Activated CD8-positive, alpha-beta T cell treated with anti-CD3 and anti-CD28 coated beads for 36 hours (primary cell): Measurements from ENCODE around the gene GABPB1. TPM values are rescaled to one million over a fixed set of nuclear protein-coding genes. Genes with fewer than 3 reads are reported as not detected.

Source experiments
- ATAC-seq: fragments of 200-7000 bp; cut with Tn5 transposase; one replicate; pipeline ENCODE4 v1.10.0; 2021; ENCODE audit warnings: mild to moderate bottlenecking, moderate library complexity
- CTCF ChIA-PET: fragments of 350-600 bp; sonication (Branson Sonifier 250); formaldehyde crosslinking; loops from one replicate; lab custom pipeline; 2021; ENCODE audit warnings: antibody characterized with exemption; lab: Charles Lee
- POLR2A ChIA-PET: fragments of 350-600 bp; sonication (Branson Sonifier 250); formaldehyde crosslinking; loops from one replicate; lab custom pipeline; 2021; ENCODE audit warnings: antibody characterized with exemption; lab: Charles Lee
- DNase-seq: peaks from one replicate; pipeline ENCODE4 v3.0.0-alpha.2; 2020
- H3K27ac Mint-ChIP-seq: one replicate; pipeline ENCODE4 v1.8.0; 2021; ENCODE audit warnings: mild to moderate bottlenecking, mixed read lengths
- H3K27me3 Mint-ChIP-seq: one replicate; pipeline ENCODE4 v1.8.0; 2021; ENCODE audit warnings: mixed read lengths
- H3K36me3 Mint-ChIP-seq: one replicate; pipeline ENCODE4 v1.8.0; 2021; ENCODE audit warnings: low read depth, mixed read lengths
- H3K4me1 Mint-ChIP-seq: one replicate; pipeline ENCODE4 v1.8.0; 2021; ENCODE audit warnings: low read depth, mixed read lengths
- H3K4me3 Mint-ChIP-seq: one replicate; pipeline ENCODE4 v1.8.0; 2021; ENCODE audit warnings: mild to moderate bottlenecking, moderate library complexity, mixed read lengths
- H3K9me3 Mint-ChIP-seq: one replicate; pipeline ENCODE4 v1.8.0; 2021; ENCODE audit warnings: mixed read lengths
- intact Hi-C: fragments of 100-400 bp; cut with micrococcal nuclease; formaldehyde crosslinking; loops from one replicate; pipeline ENCODE4 v1.10.0; 2022
- total RNA-seq, 2 experiments: library from RNA; stranded (reverse); gene quantifications; one replicate each; pipeline ENCODE4 v1.2.3, GENCODE V29; 2021
- TF ChIP-seq, protein P1 (sequence below): fragments of 200-600 bp; IDR thresholded peaks from one replicate; pipeline ENCODE4 v1.8.0; 2022; ENCODE audit warnings: antibody characterized with exemption, mild to moderate bottlenecking

Gene GABPB1
- total RNA-seq, 2 experiments from 2014 or later = 33.2 to 36.2 TPM

GRCh38 chr15:50233192-50233736, 121.7 kb downstream of the GABPB1 start:
- H3K4me3 Mint-ChIP-seq = no peak overlapping the region
- H3K27ac Mint-ChIP-seq = no peak overlapping the region
- CTCF ChIA-PET = interaction anchor here (0.8 kb wide), 1 partner anchor 83 kb away, joined by 5 read pairs; no protein-coding TSS in a partner anchor
- no peak for DNase-seq
- H3K9me3 Mint-ChIP-seq = no peaks in the 10 kb centered on the region
- intact Hi-C loops = no loop called here
- no peak for ATAC-seq
- POLR2A ChIA-PET = no interaction called here
- H3K36me3 Mint-ChIP-seq = peaks cover 4% of the 10 kb centered on the region
- TF ChIP-seq, protein P1, sequence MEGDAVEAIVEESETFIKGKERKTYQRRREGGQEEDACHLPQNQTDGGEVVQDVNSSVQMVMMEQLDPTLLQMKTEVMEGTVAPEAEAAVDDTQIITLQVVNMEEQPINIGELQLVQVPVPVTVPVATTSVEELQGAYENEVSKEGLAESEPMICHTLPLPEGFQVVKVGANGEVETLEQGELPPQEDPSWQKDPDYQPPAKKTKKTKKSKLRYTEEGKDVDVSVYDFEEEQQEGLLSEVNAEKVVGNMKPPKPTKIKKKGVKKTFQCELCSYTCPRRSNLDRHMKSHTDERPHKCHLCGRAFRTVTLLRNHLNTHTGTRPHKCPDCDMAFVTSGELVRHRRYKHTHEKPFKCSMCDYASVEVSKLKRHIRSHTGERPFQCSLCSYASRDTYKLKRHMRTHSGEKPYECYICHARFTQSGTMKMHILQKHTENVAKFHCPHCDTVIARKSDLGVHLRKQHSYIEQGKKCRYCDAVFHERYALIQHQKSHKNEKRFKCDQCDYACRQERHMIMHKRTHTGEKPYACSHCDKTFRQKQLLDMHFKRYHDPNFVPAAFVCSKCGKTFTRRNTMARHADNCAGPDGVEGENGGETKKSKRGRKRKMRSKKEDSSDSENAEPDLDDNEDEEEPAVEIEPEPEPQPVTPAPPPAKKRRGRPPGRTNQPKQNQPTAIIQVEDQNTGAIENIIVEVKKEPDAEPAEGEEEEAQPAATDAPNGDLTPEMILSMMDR = no peak
- no peaks in the 10 kb centered on the region for H3K4me1 Mint-ChIP-seq
- no peaks in the 10 kb centered on the region for H3K27me3 Mint-ChIP-seq

DNA sequence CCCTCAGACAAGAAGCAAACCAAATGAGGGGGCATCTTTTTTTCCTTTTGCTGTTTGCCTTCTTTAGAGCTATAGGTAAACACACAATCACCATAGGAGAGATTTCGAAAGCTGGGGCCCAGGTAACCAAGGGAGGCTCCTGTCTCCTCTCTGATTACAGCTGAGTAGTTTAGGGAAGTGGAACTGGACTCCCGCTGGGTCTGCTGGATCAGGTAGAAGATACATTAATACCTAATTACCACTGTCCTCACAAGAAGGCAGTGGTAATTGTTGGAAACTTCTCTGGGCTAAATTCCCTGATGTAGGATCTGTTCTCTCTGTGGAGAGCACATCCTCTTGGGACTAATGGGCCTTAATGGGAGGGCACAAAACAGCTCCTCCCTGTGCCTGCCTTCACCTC, 122.2 kb downstream of the GABPB1 start:
- TF ChIP-seq, protein P1 = no peak
- POLR2A ChIA-PET = no interaction called here
- H3K27me3 Mint-ChIP-seq = no peaks in the 10 kb centered on the region
- CTCF ChIA-PET = interaction anchor here (0.8 kb wide), 1 partner anchor 83 kb away, joined by 5 read pairs; no protein-coding TSS in a partner anchor
- no peaks in the 10 kb centered on the region for H3K4me1 Mint-ChIP-seq
- intact Hi-C loops = no loop called here
- ATAC-seq = no peak
- no peak overlapping the region for H3K4me3 Mint-ChIP-seq
- no peak for DNase-seq
- no peaks in the 10 kb centered on the region for H3K9me3 Mint-ChIP-seq
- H3K36me3 Mint-ChIP-seq = peaks cover 4% of the 10 kb centered on the region
- H3K27ac Mint-ChIP-seq = no peak overlapping the region

DNA sequence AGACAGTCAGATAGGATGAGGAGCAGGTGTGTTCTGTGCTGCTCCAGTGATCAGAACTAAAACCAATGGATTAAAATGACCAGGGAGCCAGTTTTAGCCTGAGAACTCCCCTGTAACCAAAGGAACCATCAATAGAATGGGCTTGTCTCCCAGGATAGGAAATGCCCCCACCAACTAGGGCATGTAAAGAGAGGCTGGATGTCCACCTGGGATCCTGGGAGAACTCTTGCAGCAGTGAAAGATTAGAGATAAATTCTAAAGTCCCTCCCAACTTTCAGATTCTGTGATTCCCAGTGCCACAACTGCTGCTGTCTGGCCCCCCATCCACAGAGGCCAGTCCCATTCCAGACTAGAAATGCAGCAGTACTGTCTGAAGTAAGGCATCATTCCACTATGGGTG, 123.2 kb downstream of the GABPB1 start:
- CTCF ChIA-PET = no interaction called here
- no peaks in the 10 kb centered on the region for H3K4me1 Mint-ChIP-seq
- H3K27me3 Mint-ChIP-seq = no peaks in the 10 kb centered on the region
- intact Hi-C loops = no loop called here
- peaks cover 4% of the 10 kb centered on the region for H3K36me3 Mint-ChIP-seq
- POLR2A ChIA-PET = no interaction called here
- TF ChIP-seq, protein P1 = no peak
- DNase-seq (no peak), ATAC-seq (no peak)
- no peak overlapping the region for H3K27ac Mint-ChIP-seq
- H3K4me3 Mint-ChIP-seq = no peak overlapping the region
- H3K9me3 Mint-ChIP-seq = no peaks in the 10 kb centered on the region

DNA sequence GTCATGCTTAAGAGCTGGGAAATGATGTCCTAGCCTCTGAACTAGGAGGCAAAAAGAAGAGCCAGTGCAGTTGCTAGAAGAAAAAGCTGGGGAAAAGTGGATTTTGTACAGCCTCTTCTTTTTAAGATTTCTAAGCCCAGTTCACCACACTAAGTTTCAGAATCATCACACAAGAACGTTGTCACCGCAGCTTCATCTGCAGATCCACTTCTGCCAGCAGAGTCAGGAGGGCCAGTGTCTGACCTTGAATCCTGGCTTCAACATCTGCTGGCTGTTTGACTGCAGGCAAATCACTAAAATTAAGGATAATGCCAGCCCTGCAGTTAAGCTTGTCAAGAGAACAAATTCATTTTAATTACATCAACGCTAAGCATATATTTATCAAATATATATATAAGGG, 125.7 kb downstream of the GABPB1 start:
- H3K4me3 Mint-ChIP-seq = no peak overlapping the region
- H3K4me1 Mint-ChIP-seq = no peaks in the 10 kb centered on the region
- H3K9me3 Mint-ChIP-seq = no peaks in the 10 kb centered on the region
- ATAC-seq (no peak), DNase-seq (no peak)
- intact Hi-C loops = no loop called here
- ChIA-PET POLR2A (interaction anchor here (1.0 to 1.4 kb wide), 2 partner anchors 8 to 12 kb away, joined by 3 to 4 read pairs; no protein-coding TSS in a partner anchor), CTCF (interaction anchor here (1.0 kb wide), 1 partner anchor 13 kb away, joined by 3 read pairs; no protein-coding TSS in a partner anchor)
- H3K27me3 Mint-ChIP-seq = no peaks in the 10 kb centered on the region
- H3K36me3 Mint-ChIP-seq = peaks cover 1% of the 10 kb centered on the region
- TF ChIP-seq, protein P1 = no peak
- no peak overlapping the region for H3K27ac Mint-ChIP-seq

GRCh38 chr15:50228866-50229265, 126.1 kb downstream of the GABPB1 start:
- Mint-ChIP-seq H3K27ac (no peak overlapping the region), H3K4me1 (no peaks in the 10 kb centered on the region), H3K4me3 (no peak overlapping the region), H3K36me3 (peaks cover 1% of the 10 kb centered on the region), H3K9me3 (no peaks in the 10 kb centered on the region), H3K27me3 (no peaks in the 10 kb centered on the region)
- DNase-seq = no peak
- no peak for ATAC-seq
- ChIA-PET CTCF (interaction anchor here (1.0 kb wide), 1 partner anchor 13 kb away, joined by 3 read pairs; no protein-coding TSS in a partner anchor), POLR2A (interaction anchor here (1.0 to 1.4 kb wide), 2 partner anchors 9 to 13 kb away, joined by 3 to 4 read pairs; no protein-coding TSS in a partner anchor)
- TF ChIP-seq, protein P1 = no peak
- intact Hi-C loops = no loop called here
